K562 treated with DMSO at 1 percent for 12 hours (cell line): Measurements from ENCODE around the gene PSG4. TPM values are rescaled to one million over a fixed set of nuclear protein-coding genes. Genes with fewer than 3 reads are reported as not detected.

Experiments
- total RNA-seq: library from RNA; unstranded; fragments of 300-600 nt; gene quantifications from 2 replicates; pipeline ENCODE4 v1.2.3, GENCODE V29; 2022; ENCODE audit not compliant: insufficient read depth

Gene PSG4
- not detected in 2 replicates for total RNA-seq

DNA sequence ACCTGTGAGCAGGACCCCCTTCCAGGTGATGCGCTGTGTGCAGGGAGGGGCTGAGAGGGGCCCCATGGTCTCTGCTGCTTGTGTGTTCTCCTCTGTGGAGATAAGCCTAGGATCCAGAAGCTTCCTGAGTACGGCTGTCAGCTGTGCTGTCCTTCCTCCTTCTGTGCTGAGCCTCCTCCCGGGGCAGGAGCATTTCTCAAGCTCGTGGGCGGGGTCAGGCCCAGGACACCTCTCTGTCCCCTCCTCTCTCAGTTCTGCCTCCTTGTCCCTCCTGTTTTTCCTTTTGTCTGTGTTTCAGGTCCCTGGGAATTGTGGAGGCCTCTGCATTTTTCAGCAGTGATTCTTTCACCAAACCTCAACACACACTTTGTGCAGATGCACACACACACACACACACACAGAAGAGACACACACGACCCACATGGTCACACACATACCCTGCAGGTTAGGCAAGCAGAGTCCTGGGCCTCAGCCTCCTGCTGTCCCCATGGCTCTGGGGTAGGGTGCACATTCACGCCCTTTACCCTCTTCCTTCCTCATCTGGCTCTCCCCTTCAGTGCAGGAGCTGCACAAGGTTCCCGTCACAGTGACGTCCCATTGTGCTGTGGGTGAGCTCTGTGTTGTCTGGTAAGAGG, at the start of gene PSG4:
PSG4 (minus strand) TSS at position 168 of the 635 bp plus-strand sequence; CDS start at position 66, 102 bp downstream.

DNA sequence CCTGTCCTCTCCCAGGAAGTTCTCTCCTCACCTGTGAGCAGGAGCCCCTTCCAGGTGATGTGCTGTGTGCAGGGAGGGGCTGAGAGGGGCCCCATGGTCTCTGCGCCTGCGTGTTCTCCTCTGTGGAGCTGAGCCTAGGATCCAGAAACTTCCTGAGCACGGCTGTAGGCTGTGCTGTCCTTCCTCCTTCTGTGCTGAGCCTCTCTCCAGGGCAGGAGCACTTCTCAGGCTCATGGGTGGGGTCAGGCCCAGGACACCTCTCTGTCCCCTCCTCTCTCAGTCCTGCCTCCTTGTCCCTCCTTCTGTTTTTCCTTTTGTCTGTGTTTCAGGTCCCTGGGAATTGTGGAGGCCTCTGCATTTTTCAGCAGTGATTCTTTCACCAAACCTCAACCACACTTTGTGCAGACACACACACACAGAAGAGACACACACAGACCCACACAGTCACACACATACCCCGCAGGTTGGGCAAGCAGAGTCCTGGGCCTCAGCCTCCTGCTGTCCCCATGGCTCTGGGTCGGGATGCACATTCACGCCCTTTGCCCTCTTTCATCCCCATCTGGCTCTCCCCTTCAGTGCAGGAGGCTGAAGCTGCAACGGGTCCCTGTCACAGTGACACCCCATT, 19.0 kb downstream of the PSG4 start, which contains the start of gene PSG5:
PSG5 (minus strand) TSS at position 226 of the 625 bp plus-strand sequence; CDS start at position 95, 131 bp downstream.

Other genes with a start within 250 kb of the PSG4 start
- gene PSG11, start 179.2 kb downstream of the PSG4 start, total RNA-seq, result not detected in 2 replicates
- not detected in 2 replicates for gene PSG2, start 122.9 kb downstream of the PSG4 start, total RNA-seq
- gene PSG5, start 19.1 kb downstream of the PSG4 start, total RNA-seq, result not detected in 2 replicates
- not detected in 2 replicates for gene PSG9, start 63.9 kb upstream of the PSG4 start, total RNA-seq
- gene CD177, start 148.0 kb upstream of the PSG4 start, total RNA-seq, result not detected in 2 replicates
- gene TEX101, start 209.3 kb upstream of the PSG4 start, total RNA-seq, result 1.0 and 1.7 TPM in 2 replicates